IPS-15b (cell line): ENCODE results near the gene OR2A5.
"Not testable (repeated sequence)": the region's sequence is repeated elsewhere in the genome, so short reads cannot be mapped to it uniquely, and the experiment has no call there.

ENCODE experiments used
- H3K27me3 ChIP-seq: one replicate; pipeline ENCODE4 v1.6.1; 2013; ENCODE audit warnings: low read length; ENCODE audit not compliant: control insufficient read depth, insufficient read depth
- H3K36me3 ChIP-seq: one replicate; pipeline ENCODE4 v1.6.1; 2013; ENCODE audit warnings: low read length; ENCODE audit not compliant: control insufficient read depth, insufficient read depth
- H3K4me1 ChIP-seq: one replicate; pipeline ENCODE4 v1.6.1; 2013; ENCODE audit warnings: mild to moderate bottlenecking, low read length; ENCODE audit not compliant: control insufficient read depth, insufficient read depth
- H3K4me3 ChIP-seq: one replicate; pipeline ENCODE4 v1.5.1; 2013; ENCODE audit warnings: low read depth, low read length
- H3K9ac ChIP-seq: one replicate; pipeline ENCODE4 v1.6.1; 2013; ENCODE audit warnings: low read depth, mild to moderate bottlenecking, low read length
- H3K9me3 ChIP-seq: one replicate; pipeline ENCODE4 v1.6.1; 2013; ENCODE audit warnings: mild to moderate bottlenecking, low read length; ENCODE audit not compliant: control insufficient read depth, insufficient read depth

OR2A5 gene, protein sequence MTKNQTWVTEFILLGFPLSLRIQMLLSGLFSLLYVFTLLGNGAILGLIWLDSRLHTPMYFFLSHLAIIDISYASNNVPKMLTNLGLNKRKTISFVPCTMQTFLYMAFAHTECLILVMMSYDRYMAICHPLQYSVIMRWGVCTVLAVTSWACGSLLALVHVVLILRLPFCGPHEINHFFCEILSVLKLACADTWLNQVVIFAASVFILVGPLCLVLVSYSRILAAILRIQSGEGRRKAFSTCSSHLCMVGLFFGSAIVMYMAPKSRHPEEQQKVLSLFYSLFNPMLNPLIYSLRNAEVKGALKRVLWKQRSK

DNA sequence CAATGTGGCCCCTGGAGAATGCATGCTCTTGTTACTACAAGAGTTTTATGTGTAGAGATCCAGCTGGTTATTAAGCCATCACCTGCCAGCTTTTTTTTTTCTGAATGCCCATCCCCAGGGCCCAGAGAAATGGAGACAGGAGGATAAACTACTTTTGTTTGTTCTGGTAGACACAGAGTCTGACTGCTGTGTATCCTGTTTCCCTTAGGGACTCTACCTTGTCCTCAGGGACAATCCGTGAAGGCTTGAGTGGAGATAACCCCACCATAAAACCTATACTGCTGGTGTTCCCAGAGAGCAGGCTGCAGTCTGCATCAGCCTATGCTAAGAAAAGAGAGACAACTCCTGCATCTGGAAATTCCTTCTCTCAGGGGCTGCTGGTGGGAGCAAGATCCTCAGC is at the start of gene OR2A5:
Gene OR2A5 (plus strand): TSS at position 301 of the 400 bp plus-strand sequence. CDS start 1,454 bp downstream, outside the sequence.
- Histone ChIP-seq H3K4me3 (no peak within 1 kb of the TSS), H3K27me3 (no peaks in the 10 kb centered on the region), H3K9ac (no peak within 1 kb of the TSS), H3K9me3 (no peaks in the 10 kb centered on the region), H3K4me1 (no peaks in the 10 kb centered on the region), H3K36me3 (no peaks in the 10 kb centered on the region)

DNA sequence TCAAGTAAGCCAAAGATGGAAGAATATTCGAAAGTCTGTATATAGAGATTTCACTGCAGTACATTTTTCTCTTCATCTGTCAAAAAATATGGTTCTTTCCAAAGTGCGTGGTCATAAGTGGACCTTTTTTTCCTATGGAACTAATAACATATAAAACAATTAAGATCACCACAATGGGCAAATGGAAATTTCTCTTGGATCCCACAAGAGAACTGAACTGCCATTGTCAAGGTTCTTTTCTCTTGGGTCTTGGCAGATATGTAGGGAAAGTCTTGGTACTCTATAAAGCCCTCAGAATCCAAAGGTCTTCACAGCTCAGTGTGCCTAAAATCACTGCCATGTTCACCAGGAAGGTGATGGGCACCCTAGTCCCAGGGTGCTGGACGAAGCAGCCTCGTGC is 48.7 kb upstream of the OR2A5 start, which contains the start of gene OR6B1:
Gene OR6B1 (plus strand): TSS at position 301 of the 400 bp plus-strand sequence. CDS start 3,677 bp downstream, outside the sequence.
- H3K4me3 ChIP-seq, result no peak within 1 kb of the TSS
- no peaks in the 10 kb centered on the region for H3K36me3 ChIP-seq
- no peaks in the 10 kb centered on the region for H3K4me1 ChIP-seq
- H3K27me3 ChIP-seq, result no peaks in the 10 kb centered on the region
- no peak within 1 kb of the TSS for H3K9ac ChIP-seq
- no peaks in the 10 kb centered on the region for H3K9me3 ChIP-seq

DNA sequence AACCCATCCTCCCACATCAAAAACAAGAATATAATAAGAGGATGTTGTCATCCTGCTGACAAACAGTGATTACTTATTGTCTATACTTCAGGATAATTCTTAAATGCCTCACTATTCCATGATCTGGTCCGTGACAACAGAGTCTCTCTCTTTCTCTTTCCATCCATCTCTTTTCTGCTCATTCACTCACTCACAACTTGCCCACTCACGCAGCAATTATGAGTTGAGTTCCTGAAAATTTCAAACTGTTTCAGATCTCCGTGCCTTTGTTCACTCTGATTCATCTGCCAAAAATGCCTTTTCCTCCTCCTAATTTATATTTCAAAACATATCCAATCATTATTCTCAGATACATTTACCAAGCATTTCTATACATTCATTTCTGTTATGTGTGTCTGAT is 47.2 kb upstream of the OR2A5 start:
- Histone ChIP-seq H3K36me3 (no peaks in the 10 kb centered on the region), H3K9me3 (no peaks in the 10 kb centered on the region), H3K4me3 (no peak overlapping the region), H3K27me3 (no peaks in the 10 kb centered on the region), H3K4me1 (no peaks in the 10 kb centered on the region), H3K9ac (no peak overlapping the region)

DNA sequence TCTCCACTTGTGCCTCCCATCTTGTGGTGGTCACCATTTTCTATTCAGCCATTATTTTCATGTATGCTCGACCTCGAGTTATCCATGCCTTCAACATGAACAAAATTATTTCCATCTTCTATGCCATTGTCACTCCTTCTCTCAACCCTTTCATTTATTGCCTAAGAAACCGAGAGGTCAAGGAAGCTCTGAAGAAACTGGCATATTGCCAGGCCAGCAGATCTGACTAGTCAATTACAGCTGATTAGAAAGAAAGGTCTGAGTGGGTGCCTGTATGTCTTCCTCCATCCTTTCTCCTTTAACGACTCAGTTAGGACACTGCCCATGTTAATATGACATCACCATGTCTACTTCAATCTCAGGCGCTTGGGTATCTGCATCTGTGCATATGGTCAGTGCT is 44.0 kb upstream of the OR2A5 start:
- H3K9ac ChIP-seq, result no peak overlapping the region
- no peak overlapping the region for H3K4me3 ChIP-seq
- H3K27me3 ChIP-seq, result no peaks in the 10 kb centered on the region
- no peaks in the 10 kb centered on the region for H3K9me3 ChIP-seq
- H3K4me1 ChIP-seq, result no peaks in the 10 kb centered on the region
- no peaks in the 10 kb centered on the region for H3K36me3 ChIP-seq

DNA sequence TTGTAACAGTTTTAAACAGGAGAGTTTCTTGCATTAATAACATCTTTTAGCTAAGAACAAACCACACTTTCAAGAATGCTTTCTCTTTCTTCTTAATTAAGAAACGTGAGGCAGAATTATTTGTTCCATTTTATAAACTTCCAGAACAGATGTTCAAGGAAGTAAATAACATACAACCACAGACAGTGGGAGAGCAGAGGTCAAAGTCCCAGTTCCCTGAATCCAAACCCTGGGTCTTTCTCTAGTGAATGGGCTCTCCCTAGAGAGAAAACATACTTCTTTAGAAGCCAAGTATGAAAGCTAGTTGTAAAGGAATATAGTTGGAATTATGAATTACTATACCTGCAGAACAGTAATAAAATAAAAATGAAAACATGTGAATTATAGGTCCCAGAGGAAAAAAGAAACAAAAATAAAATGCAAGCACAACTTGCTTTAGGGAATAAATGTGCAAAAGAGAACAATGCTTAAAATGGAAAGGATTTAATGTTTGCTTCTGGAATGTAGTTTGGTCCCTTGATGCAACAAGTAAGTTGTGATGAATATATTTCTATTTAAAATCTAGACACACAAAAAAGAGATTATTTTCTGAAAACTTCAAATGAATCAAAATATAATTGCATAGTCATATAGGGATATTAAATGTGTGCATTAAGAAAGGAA is 42.6 kb upstream of the OR2A5 start:
- Histone ChIP-seq H3K4me3 (no peak overlapping the region), H3K9ac (no peak overlapping the region), H3K9me3 (no peaks in the 10 kb centered on the region), H3K4me1 (no peaks in the 10 kb centered on the region), H3K27me3 (no peaks in the 10 kb centered on the region), H3K36me3 (no peaks in the 10 kb centered on the region)

DNA sequence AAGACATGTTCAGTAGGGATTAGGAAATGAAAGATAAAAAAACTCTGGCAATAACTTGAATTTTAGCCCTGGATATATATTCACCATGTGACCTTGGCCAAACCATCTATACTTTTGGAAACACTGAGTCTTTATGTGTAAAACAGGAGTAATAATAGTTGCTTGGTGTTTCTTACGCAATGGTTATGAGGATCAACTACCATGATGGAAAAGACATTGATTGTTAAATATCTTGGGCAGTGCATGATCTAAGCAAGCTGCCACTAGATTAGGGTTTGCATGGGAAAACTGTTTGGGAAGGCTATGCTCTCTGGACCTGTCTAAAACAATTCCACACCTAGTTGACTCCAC is 42.1 kb upstream of the OR2A5 start:
- no peaks in the 10 kb centered on the region for H3K4me1 ChIP-seq
- H3K9ac ChIP-seq, result no peak overlapping the region
- H3K9me3 ChIP-seq, result no peaks in the 10 kb centered on the region
- no peaks in the 10 kb centered on the region for H3K36me3 ChIP-seq
- H3K4me3 ChIP-seq, result no peak overlapping the region
- no peaks in the 10 kb centered on the region for H3K27me3 ChIP-seq

DNA sequence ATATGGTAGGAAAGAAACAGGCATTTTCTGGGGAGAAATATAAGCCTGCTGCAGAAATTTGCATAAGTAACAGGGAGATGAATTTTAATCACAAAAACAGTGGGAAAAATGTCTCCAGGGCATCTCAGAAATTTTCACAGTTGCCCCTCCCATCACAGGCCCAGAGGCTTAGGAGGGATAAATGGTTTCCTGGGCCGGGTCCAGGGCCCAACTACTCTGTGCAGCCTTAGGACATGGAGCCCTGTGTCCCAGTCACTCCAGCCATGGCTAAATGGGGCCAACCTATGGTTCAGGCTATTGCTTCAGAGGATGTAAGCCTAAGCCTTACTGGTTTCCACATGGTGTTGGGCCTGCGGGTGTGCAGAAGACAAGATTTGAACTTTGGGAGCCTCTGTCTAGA is 39.4 kb upstream of the OR2A5 start:
- no peaks in the 10 kb centered on the region for H3K36me3 ChIP-seq
- no peaks in the 10 kb centered on the region for H3K9me3 ChIP-seq
- H3K4me3 ChIP-seq, result no peak overlapping the region
- H3K9ac ChIP-seq, result no peak overlapping the region
- no peaks in the 10 kb centered on the region for H3K4me1 ChIP-seq
- no peaks in the 10 kb centered on the region for H3K27me3 ChIP-seq

DNA sequence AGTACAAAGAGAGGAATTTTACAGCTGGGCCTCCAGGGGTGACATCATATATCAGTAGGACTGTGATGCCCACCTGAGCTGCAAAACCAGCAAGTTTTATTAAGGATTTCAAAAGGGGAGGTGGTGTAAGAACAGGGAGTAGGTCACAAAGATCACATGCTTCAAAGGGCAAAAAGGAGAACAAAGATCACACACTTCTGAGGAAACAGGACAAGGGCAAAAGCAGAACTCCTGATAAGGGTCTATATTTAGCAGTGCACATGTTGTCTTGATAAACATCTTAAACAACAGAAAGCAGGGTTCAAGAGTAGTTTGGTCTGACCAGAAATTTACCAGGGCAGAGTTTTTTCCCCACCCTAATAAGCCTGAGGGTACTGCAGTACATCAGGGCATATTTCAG is 38.7 kb upstream of the OR2A5 start:
- H3K36me3 ChIP-seq, H3K4me1 ChIP-seq, H3K4me3 ChIP-seq, H3K9ac ChIP-seq, H3K27me3 ChIP-seq, H3K9me3 ChIP-seq: not testable (repeated sequence)

DNA sequence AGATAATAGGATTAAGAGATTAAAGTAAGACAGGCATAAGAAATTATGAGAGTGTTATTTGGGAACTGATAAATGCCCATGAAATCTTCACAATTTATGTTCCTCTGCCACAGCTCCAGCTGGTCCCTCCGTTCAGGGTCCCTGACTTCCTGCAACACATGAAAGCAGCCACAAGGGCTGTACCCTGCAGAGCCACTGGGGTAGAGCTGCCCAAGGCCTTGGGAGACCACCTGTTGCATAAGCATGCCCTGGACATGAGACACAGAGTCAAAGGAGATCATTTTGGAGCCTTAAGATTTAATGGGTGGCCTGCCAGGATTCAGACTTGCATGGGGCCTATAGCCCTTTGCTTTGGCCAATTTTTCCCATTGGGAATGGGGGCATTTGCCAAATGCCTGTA is 37.9 kb upstream of the OR2A5 start:
- not testable (repeated sequence) for H3K4me3 ChIP-seq, H3K36me3 ChIP-seq, H3K9me3 ChIP-seq, H3K9ac ChIP-seq, H3K4me1 ChIP-seq, H3K27me3 ChIP-seq

DNA sequence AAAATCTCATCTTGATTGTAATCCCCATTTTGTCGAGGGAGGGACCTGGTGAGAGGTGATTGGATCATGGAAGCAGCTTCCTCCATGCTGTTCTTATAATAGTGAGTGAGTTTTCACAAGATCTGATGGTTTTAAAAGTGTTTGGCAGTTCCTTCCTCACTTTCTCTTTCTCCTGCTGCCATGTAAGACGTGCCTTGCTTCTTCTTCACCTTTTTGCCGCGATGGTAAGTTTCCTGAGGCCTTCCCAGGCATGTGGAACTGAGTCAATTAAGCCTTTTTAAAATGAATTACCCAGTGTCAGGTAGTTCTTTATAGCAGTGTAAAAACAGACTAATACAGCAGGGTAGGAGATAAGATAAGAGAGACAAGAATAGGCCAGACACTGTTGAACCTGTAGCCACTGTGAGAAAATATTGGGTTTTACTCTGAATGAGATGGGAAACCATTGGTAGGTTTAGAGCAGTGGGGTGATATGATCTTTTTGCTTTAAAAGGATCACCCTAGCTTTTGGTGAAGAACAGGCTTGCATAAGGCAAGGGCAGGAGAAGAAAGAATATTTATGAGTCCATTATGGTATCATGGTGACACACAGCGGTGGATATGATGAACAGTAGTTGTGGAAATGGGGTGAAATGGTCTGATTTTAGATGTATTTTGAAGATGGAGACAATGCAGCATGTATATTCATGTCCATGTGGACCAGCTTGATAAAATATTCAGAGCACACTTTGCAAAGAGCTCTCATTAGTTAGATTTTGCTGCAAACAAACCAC is 37.1 kb upstream of the OR2A5 start:
- Histone ChIP-seq H3K4me3 (no peak overlapping the region), H3K4me1 (no peaks in the 10 kb centered on the region), H3K9me3 (no peaks in the 10 kb centered on the region), H3K36me3 (no peaks in the 10 kb centered on the region), H3K27me3 (no peaks in the 10 kb centered on the region), H3K9ac (no peak overlapping the region)

DNA sequence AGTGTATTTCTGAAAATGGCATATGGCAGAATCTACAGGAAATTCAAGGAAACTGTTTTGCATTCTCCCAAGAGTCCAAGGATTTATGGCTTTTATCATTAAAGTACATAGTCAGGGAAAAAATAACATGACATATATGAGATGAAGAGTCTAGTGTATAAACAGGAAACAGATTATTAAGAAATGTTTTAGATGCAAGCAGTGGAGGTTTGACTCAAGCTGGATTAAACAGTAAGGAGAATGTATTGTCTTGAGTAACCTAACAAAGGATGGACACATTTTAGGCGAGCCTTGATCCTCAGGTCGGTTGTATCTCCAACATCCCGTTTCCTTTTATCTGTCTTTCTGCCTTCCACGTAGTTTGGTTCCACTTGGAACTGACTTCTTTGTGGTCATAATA is 30.7 kb upstream of the OR2A5 start:
- H3K4me1 ChIP-seq, result no peaks in the 10 kb centered on the region
- no peak overlapping the region for H3K9ac ChIP-seq

DNA sequence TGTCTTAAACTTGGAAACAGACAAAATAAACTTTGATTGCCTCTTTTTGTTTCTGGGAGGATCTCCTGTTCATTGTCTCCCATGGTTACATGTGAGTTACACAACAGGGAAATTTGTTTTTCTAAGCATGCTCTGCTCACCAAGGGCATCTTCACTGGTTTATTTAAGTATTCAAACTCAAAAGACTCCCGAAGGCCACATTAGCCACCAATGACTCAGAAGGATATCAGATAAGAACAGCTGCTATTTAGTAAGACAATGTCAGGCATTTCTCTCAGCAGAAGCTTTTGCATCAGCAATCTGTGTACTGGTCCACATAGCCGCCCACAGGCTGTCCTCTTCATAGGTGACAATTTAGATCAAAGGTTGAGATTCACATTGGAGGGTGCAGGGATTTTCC is 29.3 kb upstream of the OR2A5 start:
- Histone ChIP-seq H3K36me3 (no peaks in the 10 kb centered on the region), H3K4me3 (no peak overlapping the region), H3K4me1 (no peaks in the 10 kb centered on the region), H3K27me3 (no peaks in the 10 kb centered on the region), H3K9ac (no peak overlapping the region), H3K9me3 (no peaks in the 10 kb centered on the region)

More for the DNA sequence above, 30.7 kb upstream of the OR2A5 start:
- Histone ChIP-seq H3K27me3 (no peaks in the 10 kb centered on the region), H3K4me3 (no peak overlapping the region), H3K36me3 (no peaks in the 10 kb centered on the region), H3K9me3 (no peaks in the 10 kb centered on the region)
